ENCODE data around the gene FAM110A.

The FAM110A gene

DNA sequence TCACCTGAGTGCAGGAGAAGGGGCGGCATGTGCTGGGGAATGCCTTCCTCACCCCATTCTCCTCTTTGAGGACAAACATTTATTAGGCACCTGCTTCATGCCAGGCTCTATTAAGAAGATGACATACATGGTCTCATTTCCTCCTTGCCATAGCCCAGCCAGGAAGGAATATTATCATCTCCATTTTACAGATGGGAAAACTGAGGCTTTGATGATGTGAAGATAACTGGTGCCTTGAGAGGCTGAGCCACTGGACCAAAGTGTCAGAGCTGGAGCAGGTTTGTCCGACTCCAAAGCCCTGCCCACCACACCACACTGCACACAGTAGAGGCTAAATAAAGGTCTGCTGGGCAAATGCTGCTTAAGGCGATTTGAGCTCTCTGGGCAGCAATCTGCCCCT lies 37.2 kb downstream of the FAM110A start:
- H3K36me3 ChIP-seq (replicated peaks), result no peaks in the 10 kb centered on the region
- DNase-seq, result no peak
- no peak overlapping the region for H3K27ac ChIP-seq
- TF ChIP-seq, protein P1, sequence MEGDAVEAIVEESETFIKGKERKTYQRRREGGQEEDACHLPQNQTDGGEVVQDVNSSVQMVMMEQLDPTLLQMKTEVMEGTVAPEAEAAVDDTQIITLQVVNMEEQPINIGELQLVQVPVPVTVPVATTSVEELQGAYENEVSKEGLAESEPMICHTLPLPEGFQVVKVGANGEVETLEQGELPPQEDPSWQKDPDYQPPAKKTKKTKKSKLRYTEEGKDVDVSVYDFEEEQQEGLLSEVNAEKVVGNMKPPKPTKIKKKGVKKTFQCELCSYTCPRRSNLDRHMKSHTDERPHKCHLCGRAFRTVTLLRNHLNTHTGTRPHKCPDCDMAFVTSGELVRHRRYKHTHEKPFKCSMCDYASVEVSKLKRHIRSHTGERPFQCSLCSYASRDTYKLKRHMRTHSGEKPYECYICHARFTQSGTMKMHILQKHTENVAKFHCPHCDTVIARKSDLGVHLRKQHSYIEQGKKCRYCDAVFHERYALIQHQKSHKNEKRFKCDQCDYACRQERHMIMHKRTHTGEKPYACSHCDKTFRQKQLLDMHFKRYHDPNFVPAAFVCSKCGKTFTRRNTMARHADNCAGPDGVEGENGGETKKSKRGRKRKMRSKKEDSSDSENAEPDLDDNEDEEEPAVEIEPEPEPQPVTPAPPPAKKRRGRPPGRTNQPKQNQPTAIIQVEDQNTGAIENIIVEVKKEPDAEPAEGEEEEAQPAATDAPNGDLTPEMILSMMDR (IDR thresholded peaks at IDR 0.05; ENCODE audit: low read depth, low read length, missing control alignments), result no peak
- H3K4me3 ChIP-seq (ENCODE audit: low read depth, low read length), result no peak overlapping the region
- H3K27me3 ChIP-seq (replicated peaks), result no peaks in the 10 kb centered on the region
- in situ Hi-C loops (cut with HindIII; ENCODE audit: low pct_ligation_motif_present, low sequenced_read_pairs), result no loop called here

DNA sequence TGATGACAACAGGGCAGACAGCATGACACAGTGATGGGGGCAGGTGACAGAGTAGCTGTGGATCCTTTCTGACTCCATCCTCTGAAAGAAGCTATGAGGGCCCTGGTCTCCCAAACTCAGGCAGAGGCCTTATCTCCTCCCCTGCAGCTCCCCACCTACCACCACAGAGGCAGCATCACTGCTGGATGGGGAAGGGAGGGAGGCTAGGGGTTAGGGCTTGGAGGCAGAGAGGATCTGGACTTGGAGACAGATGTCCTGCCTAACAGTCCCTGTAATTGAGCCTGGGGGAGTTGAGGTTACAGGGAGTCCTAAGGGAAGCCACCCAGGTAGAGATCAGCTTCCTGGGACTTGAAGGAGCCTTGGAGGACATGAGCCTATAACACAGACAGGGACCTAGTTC lies 37.9 kb downstream of the FAM110A start:
- TF ChIP-seq, protein P1 (IDR thresholded peaks at IDR 0.05; ENCODE audit: low read depth, low read length, missing control alignments), result no peak
- in situ Hi-C loops (cut with HindIII; ENCODE audit: low pct_ligation_motif_present, low sequenced_read_pairs), result no loop called here
- Histone ChIP-seq H3K36me3 (replicated peaks) (no peaks in the 10 kb centered on the region), H3K27ac (no peak overlapping the region), H3K4me3 (ENCODE audit: low read depth, low read length) (no peak overlapping the region), H3K27me3 (replicated peaks) (no peaks in the 10 kb centered on the region)
- DNase-seq, result no peak

DNA sequence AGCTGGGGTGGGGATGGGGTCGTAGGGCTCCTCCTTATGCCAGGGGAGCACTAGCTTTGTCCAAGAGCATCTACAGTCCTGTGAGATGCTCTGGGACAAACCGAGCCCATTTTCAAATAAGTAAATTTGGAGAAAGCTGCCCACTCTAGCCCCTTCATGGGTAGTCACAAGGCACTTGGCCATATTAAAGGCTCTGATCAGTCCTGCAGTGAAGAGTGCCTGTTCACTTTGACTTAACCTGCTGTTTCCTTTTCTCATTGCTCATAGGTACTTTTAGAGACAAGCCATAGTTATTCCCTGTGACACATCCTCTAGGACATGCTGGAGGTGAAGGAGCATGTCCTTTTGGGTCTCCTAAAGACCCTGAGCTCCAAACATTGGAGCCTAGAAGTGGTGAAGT lies 38.4 kb downstream of the FAM110A start:
- TF ChIP-seq, protein P1 (IDR thresholded peaks at IDR 0.05; ENCODE audit: low read depth, low read length, missing control alignments), result no peak
- in situ Hi-C loops (cut with HindIII; ENCODE audit: low pct_ligation_motif_present, low sequenced_read_pairs), result no loop called here
- DNase-seq, result no peak
- Histone ChIP-seq H3K27ac (no peak overlapping the region), H3K27me3 (replicated peaks) (no peaks in the 10 kb centered on the region), H3K4me3 (ENCODE audit: low read depth, low read length) (no peak overlapping the region), H3K36me3 (replicated peaks) (no peaks in the 10 kb centered on the region)

DNA sequence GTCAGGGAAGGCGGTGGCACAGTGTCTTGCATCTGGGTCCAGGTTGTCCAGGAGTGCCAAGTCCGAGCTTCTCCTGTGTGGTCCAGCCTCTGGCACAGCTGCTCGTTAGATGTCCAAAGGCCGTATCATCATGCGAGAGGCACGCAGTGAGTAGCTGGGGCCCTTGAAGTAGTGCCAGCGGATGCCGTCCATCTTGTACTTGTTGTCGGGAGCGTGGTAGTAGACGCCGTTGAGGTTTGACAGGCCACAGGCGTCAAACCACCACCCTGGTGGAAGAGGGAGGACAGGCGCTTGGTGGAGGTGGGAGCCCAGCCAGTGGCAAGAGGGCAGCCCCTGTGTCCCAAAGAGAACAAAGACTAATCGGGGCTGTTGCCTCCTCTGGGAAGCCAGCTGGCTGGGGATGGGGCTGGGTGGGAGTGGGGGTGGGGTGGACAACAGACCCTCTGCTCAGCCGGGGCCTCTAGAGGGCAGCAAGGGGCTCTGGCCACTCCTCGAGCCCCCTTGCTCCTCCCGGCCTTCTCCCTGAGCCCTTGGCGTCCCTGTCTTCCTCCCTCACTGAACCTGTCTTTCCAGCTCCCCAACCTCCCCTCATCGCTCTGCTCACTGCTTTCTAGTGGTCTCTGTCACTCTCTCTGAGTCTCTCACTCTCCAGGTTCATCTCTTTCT lies 39.5 kb downstream of the FAM110A start:
- H3K27me3 ChIP-seq (replicated peaks), result no peaks in the 10 kb centered on the region
- no peaks in the 10 kb centered on the region for H3K36me3 ChIP-seq (replicated peaks)
- in situ Hi-C loops (cut with HindIII; ENCODE audit: low pct_ligation_motif_present, low sequenced_read_pairs), result no loop called here
- no peak overlapping the region for H3K27ac ChIP-seq
- H3K4me3 ChIP-seq (ENCODE audit: low read depth, low read length), result no peak overlapping the region
- no peak for DNase-seq
- TF ChIP-seq, protein P1 (IDR thresholded peaks at IDR 0.05; ENCODE audit: low read depth, low read length, missing control alignments), result no peak

DNA sequence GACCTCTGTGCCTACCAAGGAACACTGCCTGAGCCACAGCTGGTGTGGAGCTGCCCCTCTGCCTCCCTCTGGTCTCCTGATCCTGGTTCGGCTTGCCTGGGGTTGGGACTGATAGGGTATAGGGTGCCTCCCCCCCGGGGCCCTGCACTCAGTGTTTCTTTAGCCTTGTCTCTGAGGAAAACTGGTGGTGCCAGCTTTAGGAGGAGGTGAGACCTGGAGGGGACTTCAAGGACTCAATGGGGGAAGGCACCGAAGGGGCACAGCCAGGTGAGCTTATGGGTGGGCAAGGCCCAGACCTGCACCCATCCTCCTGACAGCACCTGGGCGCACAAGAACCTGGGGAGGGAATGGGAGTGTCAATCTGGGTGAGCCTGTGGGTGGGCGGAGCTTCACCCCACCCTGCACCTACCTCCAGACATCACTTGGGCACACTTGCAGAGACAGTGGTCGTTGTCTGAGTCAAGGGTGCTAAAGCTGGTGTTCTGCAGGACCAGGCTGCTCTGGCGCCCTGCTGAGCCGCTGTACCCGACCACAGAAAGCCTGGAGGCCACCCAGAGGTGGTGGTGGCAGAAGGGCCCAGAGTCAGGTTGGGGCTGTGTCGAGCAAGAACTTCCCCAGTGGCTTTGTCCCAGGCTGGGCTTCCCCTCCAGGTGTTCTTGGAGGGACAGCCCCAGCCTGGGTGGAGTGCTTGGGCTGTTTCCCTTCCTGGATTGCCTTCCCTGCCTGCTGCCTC lies 40.5 kb downstream of the FAM110A start:
- H3K36me3 ChIP-seq (replicated peaks), result no peaks in the 10 kb centered on the region
- no peak overlapping the region for H3K27ac ChIP-seq
- DNase-seq, result no peak
- no peaks in the 10 kb centered on the region for H3K27me3 ChIP-seq (replicated peaks)
- TF ChIP-seq, protein P1 (IDR thresholded peaks at IDR 0.05; ENCODE audit: low read depth, low read length, missing control alignments), result no peak
- in situ Hi-C loops (cut with HindIII; ENCODE audit: low pct_ligation_motif_present, low sequenced_read_pairs), result no loop called here
- H3K4me3 ChIP-seq (ENCODE audit: low read depth, low read length), result no peak overlapping the region

Data from brain microvascular endothelial cell (primary cell).